GM19351 (cell line): ENCODE data around the gene FKBP14.
A peak's percentile ranks its signal among the peaks of the same experiment; 100 is the strongest.

Source experiments
- ATAC-seq: cut with Tn5 transposase; IDR thresholded peaks from one replicate; pipeline ENCODE4 v1.9.1; 2021; ENCODE audit warnings: mild to moderate bottlenecking, moderate library complexity; ENCODE audit not compliant: unreplicated experiment

The FKBP14 gene

DNA sequence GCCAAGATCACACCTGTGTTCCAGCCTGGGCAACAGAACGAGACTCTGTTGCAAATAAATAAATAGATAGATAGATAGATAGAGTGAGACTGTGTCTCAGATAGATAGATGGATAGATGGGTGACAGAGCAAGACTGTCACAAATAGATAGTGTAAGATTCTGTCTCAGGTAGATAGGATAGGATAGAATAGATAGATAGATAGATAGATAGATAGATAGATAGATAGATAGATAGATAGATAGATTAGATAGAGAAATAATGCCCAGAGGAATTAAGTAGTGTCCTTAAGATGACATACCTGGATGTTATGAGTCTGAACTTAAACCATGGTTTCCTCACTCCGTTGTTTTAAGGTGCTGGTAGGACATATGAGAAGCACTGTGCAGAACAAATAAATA, 9.7 kb upstream of the FKBP14 start:
- ATAC-seq, result no peak

DNA sequence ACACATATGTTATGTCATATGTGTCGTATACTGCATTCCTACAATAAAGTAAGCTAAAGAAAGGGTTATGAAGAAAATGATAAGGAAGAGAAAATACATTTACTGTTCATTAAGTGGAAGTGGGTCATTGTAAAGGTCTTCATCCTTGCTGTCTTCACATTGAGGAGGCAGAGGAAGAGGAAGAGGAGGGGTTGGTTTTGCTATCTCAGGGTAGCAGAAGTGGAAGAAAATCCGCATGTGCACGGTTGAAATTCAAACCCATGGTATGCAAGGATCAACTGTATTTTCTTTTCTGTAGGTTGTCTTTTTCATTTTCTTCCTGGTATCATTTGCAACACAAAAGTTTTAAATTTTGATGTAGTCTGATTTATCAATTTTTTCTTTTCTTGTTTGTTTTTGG, 8.0 kb upstream of the FKBP14 start:
- no peak for ATAC-seq

DNA sequence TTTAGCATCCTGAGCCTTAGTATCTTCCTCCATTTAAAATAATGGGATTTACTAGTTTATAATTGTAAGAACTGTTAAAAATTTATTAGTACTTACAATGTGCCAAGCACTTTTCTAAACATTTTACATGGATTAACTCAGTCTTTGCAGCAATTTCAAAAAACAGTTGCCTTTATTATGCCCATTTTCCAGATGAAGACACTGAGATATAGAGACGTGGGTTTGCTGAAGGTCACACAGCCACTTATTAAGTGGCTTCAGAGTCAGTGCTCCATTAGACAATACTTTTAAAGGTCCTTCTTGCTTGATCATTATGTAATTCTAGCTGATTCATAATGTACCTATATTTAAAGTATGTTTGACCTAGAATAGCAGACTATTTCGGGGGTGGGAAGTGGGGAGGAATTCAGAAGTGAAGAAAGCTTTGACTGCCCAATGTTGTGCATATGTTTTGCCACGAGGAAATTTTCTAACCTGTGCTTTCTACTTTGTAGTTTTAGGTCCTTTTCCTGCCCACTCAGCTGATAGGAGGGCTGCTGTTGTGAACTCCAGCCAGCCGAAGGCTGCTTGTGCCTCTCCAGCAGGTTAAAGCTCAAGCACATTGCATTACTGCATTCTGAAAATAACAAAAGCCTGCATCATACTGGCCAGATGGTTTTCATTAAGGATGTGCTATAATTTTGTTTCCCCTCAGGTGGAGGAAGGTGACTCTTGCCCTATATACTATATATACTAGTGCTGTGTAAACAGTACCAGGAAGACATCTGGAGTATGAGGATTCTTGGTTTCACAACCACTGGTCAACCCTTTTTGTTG, 6.0 kb upstream of the FKBP14 start:
- no peak for ATAC-seq

DNA sequence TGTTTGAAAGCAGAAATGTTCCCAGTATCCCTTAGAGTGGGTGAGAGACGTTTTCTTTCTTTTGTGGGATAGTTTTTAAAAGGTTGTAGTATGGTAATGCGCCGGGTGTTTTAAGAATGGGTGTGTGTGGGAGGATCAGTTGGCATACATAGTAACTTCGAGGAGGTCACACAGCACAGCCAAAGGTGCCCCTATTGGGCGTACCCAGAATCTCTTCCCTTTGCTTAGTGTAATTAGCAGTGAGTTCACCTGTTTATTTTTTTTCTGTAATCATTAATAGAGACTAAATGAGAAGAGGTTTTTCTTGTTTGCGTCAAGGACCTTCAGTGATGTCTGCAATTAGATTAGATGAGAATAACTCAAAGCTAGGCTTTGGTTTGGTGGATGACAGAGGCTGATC, 3.2 kb upstream of the FKBP14 start:
- no peak for ATAC-seq

DNA sequence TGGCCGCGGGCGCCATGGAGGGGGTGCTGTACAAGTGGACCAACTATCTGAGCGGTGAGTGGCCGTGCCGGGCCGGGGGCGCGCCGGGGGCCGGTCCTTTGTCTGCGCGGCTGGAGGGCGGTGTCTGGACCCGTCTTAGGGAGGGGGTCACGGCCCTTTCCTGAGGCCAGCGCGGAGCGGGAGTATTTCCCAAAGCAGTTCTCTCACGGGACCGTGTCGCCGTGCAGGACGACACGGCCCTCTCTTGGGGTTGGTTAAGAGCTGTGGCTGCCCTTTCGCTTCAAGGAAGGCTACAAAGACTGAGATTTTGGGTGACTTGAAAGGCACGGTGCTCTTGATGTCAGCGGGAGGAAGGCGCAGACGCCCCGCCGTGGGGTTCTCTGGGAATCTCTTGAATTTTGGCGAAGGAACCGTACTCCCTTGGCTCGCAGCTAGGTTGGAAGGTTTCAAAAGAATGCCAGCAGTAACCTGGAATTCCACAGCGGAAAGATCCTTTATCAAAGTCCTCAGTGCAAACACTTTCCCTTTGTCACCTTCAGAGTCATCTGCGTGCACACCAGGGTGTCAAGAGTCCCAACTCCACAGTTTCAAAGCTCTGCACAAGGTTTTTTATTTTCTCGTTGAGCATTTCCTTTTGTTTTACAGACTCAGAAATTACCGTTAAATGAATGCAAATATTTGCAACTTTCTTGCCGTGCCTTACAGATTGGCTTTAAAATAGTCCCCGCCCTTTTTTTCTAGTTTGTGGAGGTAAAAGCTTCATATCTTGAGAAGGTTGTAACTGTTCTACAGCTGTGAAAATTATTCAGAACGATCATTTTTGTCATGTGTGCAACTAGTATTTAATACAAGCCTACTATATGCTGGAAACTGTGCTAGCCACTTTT, 2.5 kb upstream of the FKBP14 start:
- ATAC-seq, result peak; percentile 25

DNA sequence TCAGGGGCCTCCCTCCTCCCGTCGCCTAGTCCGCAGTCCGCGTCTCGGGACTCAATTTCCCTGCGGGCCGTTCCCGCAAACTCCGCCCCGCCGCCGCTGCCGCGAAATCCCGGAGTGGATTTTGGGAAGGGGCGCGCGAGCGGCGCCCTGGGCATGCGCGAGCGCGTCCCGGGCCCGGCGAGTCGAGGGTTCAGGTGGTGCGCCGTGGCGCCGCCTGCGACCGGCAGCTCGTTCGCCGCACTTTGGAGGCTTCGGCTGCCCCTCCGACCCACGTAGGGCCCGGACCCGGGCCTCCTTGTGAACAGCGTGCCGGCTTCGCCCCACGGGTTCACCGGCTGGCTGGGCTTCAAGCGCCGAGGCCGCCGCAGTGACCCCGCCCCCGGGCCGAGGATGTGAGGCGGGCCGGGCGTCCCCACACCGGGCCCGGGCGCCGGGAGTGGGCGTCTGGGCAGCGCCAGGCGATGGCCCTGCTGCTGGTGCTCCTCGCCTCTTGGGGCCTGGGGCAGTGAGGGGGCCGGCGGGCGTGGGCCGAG, 1.8 kb upstream of the FKBP14 start, which contains the start of gene PLEKHA8:
TSS of gene PLEKHA8 (plus strand) at position 197 of the 533 bp plus-strand sequence. CDS start 351 bp downstream, outside the sequence.
- peak; percentile 44 for ATAC-seq

DNA sequence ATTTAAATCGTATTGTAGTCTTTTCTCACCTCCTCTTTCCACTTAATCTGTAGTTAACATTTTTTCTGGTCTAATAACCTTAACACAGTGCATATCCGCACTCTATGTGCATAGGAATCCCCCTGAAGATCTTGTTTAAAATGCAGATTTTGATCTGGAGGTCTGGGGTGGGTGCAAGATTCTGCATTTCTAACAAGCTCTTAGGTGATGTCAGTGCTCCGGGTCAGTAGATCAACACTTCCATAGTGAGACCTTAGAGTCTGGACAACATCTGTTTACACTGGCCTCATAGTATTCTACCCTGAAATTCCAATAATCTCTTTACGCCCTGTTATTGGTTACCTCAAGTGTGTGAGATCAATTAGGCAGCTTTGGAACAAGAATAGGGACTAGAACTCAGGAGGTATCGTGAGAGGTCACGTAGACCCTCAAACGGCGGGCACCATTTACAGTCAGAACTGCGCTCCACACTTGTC, 1.3 kb upstream of the FKBP14 start:
- peak; percentile 0 for ATAC-seq

DNA sequence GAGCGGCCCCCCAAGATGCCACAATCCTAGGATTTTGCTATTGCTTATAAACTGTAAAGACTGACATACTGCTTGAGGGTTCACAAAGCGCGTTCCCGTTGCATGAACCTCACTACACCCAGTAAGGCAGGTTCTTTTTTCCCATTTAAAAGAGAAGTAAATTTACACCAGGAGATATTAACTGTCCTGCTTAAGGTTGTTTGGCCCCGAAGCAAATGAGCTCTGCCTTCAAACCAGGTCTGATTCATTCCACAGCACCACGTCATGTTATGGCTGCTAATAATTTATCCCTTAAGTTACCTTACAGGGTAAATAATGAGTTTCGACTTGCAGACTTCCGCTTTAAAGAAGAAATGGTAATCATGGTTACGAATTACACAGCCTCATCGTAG, 559 bp upstream of the FKBP14 start:
- no peak for ATAC-seq

DNA sequence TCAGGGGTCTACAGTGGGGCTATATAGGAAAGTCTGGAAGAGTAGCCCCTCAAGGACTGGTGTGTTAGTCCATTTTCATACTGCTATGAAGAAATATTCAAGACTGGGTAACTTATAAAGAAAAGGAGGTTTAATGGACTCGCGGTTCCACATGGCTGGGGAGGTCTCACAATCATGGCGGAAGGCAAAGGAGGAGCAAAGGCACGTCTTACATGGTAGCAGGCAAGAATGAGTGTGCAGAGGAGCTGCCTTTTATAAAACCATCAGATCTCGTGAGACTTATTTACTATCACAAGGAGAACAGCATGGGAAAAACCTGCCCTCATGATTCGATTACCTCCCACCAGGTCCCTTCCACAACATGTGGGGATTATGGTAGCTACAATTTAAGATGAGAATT, 3.0 kb downstream of the FKBP14 start:
- no peak for ATAC-seq

DNA sequence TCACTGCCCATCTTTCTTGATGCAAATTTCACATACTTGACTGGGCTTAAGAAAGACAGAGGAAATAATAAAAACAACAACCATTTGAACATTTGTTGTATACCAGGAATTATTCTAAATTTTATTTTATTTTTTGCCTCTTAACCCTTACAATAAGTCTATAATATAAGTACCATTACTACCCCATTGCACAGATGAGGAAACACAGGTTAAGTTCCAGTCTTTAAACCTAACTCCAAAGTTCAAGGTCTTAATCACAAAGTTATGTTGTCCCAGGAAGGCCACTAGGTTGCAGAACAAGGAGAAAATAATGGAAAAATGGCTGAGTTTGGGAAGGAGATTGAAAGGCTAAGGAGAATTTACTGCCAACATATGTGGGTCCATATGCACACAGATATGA, 3.5 kb downstream of the FKBP14 start:
- ATAC-seq, result no peak

DNA sequence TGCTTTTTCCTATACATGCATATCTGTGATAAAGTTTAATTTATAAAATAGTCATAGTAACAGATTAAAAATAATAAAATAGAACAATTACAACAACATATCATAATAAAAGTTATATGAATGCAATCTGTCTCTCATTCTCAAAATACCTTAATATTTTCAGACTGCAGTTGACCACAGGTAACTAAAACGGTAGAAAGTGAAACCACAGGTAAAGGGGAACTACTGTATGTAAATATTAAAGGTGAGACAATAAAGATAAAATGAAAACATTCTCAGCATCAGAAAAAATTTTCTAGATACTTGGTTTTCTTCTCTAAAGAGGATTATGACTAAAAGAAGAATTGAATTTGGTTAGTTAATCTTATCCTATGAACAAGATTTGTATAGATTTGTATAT, 6.0 kb downstream of the FKBP14 start:
- no peak for ATAC-seq

DNA sequence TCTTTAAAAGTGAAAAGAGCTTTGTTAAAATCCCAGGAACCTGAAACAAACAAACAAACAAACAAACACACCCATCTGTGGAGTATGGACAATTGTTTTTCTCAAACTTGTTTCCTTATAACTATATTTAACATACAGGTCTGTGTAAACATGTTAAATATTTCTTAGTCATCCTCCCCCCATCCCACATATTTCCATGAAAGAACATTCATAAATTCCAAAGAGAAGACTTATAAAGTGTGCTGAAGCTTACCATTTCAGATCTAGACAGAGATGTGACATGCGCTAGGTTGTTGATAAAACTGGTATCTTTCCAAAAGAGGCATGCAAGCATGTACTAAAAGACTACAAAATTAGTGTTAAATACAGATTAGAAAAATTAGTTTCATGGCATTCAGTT, 6.5 kb downstream of the FKBP14 start:
- no peak for ATAC-seq

DNA sequence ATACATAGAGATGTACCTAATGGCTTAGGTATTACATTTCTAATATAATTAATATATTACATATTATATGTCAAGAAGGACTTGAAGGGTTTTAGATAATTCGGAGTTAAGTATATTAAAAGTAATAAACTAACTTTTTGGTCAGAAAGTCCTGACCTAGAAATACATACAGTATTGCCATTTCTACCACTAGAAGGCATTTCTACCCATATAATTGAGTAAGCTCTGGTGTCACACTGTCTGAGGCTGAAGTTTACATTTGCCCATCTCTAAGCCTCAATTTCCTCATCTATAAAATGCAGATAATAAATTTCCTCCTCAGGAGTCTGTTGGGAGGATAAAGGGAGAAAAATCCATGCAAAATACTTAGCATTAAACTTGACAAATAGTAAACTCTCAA, 7.1 kb downstream of the FKBP14 start:
- ATAC-seq, result no peak

DNA sequence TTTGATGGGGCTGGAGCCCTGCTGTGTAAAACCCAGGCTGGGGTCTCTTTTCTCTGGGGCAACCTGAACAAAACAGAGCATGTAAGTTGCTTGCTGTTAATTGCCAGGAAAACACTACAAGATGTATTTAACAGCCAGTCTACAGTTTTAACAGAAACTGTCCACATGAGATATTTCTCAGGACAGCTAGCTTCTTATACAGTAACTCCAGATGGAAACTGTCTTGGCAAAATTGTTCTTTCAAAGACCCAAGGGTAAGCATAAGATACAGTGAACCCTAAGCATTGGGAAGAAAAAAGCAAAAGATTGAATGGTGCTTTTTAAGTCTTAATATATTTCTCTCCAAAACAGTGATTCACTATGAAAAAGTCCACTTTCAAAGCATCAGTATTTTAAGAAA, 8.1 kb downstream of the FKBP14 start:
- no peak for ATAC-seq

DNA sequence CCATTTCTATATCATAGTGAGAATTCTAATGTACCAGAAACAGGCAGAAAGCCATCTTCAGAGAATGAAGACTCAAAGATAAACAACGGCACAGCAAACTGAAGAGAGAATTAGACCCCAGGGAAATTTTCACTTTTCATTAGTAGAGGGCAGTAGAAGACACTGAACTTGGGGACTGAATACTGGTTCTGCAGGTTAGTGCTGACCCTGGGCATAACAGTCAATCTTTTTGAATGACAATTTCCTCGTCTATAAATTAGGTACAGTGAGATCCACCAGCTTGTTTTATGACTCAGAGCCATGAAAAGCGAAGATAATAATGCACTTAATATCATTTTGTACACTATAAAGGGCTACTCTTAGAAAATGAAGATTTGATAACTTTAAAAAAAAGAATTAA, 13.7 kb downstream of the FKBP14 start:
- ATAC-seq, result no peak

DNA sequence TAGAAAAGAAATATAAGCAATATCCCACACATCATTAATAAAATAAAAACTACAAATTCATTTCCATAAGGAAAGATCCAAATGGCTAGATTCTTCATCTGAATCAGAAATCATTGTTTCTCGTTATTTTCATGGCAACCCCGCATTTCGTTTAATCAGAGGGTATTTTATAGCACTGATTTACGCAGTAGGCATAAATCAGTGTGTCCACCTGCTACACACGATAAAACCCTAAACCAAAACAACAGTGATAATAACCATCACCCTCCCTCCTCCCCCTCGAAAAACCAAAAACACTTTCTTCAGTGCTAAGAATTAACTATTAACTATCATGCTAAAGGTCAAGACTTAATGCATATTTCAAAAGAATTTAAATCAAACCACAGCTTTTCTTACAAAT, 16.5 kb downstream of the FKBP14 start:
- ATAC-seq, result no peak

DNA sequence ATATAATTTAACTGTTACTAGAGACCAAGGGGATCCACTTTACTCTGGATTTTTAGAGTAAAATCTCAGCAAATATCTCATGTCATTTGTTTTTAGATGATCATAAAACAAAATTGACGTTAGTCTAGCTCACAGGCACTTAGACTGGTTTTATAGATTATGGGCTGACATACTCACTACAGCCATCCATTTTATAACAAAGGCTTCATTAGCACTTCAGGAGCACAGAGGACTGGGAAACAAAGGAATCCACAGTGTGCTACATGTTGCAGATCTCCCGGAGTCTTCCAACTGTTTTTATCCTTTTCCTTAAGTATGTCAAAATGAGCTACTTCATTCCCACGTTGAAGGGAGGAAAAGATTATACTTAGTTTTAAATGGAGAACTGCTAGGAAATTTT, 21.0 kb downstream of the FKBP14 start:
- ATAC-seq, result no peak

DNA sequence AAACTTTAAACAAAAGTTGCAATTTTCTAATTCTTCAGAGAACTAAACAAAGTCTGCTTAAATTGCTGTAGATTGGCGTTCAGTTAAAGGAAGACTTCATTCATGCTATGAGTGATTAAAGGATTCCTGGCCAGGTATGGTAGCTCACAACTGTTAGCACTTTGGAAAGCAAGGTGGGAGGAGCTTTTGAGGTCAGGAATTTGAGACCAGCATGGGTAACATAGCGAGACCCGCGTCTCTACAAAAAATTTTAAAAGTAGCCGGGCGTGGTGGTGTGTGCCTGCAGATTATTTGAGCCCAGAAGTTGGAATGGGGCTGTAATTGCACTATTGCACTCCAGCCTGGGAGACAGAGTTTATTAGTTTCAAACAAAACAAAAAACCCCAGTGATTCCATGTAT, 23.4 kb downstream of the FKBP14 start:
- ATAC-seq, result no peak

DNA sequence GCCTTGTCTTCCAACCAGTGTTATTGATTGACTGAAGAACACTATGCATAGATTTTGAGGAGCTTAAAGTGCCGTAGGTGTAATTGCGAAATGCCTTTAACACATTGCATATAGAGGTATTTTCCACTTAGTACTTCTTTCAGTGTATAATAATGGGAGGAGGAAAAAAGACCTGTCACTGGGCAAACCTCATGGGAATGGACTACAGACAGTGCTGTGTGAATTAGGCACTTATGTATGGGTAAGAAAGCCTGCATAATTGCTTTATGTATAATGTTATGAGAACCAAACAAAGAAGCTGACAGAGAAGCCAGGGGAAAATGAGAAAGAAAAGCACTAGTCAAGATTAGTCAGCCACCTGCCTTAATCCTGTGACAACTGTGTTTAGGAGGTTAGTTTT, 24.5 kb downstream of the FKBP14 start:
- no peak for ATAC-seq

DNA sequence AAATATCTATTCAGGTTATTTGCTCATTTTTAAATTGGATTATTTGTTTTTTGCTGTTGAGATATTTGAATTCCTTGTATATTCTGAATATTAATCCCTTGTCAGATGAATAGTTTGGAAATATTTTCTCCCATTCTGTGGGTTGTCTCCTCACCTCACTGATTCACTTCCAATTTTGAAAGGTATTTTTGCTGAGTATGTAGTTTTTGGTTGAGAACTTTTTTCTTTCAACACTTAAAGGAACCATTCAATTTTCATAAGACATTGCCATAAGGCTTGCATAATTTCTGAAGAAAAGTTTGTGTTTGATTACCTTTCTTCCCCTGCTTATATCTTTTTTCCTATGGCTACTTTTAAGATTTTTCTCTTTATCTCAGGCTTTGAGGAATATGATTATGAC, 28.0 kb downstream of the FKBP14 start:
- no peak for ATAC-seq

DNA sequence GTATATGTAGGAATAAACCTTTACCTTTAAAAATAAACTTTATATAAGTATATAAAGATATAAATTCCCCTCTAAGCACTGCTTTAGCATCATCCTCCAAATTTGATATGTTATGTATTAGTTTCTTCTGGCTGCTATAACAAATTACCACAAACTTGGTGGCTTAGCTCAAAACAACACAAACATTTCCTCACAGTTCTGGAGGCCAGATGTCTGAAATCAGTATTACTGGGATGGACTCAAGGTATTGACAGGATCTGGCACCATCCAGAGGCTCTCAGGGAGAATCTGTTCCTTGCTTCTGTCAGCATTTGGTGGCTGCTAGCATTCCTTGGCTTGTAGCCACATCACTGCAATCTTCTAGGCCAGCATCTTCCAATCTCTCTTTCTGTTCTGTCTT, 30.2 kb downstream of the FKBP14 start:
- ATAC-seq, result no peak

DNA sequence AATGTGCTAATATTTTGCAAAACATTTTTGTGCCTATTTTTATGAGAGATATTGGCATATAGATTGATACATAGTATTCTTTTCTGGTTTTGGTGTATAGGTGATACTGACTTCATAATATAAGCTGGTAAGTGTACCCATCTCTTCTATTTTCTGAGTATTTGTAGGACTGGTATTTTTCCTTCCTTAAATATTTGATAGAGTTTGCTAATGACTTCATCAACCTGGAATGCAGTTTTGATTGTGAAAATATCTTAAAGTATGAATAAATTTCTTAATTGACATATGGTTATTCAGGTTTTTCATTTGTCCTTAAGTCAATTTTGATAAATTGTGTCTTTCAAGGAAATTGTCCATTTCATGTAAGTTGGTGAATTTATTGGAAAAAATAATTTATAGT, 30.9 kb downstream of the FKBP14 start:
- no peak for ATAC-seq
